ENCODE measurements around the gene TMEM120A.

Gene TMEM120A

DNA sequence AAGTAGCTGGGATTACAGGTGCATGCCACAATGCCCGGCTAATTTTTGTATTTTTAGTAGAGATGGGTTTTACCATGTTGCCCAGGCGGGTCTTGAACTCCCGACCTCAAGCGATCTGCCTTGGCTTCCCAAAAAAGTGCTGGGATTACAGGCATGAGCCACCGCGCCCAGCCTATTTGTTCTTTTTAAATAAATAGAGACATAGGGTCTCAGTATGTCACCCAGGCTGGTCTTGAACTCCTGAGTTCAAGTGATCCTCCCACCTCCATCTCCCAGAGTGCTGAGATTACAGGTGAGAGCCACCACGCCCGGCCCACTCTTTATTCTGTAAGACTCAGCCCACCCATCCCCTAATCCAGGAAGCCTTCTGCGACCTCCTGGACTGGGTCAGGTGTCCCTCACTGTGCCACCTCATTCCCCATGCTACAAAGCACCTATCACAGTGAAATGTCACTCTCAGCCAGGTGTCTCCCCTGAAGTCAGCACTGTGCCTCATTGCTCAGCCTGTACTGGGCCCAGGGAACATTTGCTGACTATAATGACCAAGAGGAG, 2.8 kb downstream of the TMEM120A start:
- Histone ChIP-seq H3K4me3 (ENCODE audit: low read depth, low read length) (no peak overlapping the region), H2BK120ac (ENCODE audit: insufficient read depth, low read length, poor library complexity) (no peak overlapping the region), H4K8ac (ENCODE audit: low read depth, low read length) (no peak overlapping the region), H2BK12ac (ENCODE audit: low read length) (no peak overlapping the region), H2AK5ac (ENCODE audit: low read length) (no peak overlapping the region), H3K9me3 (ENCODE audit: insufficient read depth, low read depth, low read length) (peaks cover 7% of the 10 kb centered on the region), H4K91ac (ENCODE audit: low read depth, low read length) (no peak overlapping the region), H2AFZ (ENCODE audit: insufficient read depth, low read length, poor library complexity) (no peak overlapping the region), H3K27me3 (ENCODE audit: insufficient read depth, low read length) (no peaks in the 10 kb centered on the region), H3K27ac (ENCODE audit: low read depth, low read length) (no peak overlapping the region), H3K4me1 (ENCODE audit: control insufficient read depth in 1 of 2, insufficient read depth in 2 of 2, low read length in 2 of 2) (peaks cover 20 to 23% of the 10 kb centered on the region in 2 experiments), H3K14ac (ENCODE audit: low read length) (no peak overlapping the region), H4K12ac (ENCODE audit: low read depth, low read length) (no peak overlapping the region), H3K4ac (ENCODE audit: low read depth, low read length) (no peak overlapping the region), H3K9ac (ENCODE audit: low read length) (no peak overlapping the region), H3K4me2 (ENCODE audit: low read length) (no peak overlapping the region), H3K79me1 (ENCODE audit: low read length) (peaks cover 10% of the 10 kb centered on the region), H3K18ac (ENCODE audit: low read length) (no peak overlapping the region), H2BK5ac (ENCODE audit: low read depth, low read length, poor library complexity) (no peak overlapping the region), H3K23ac (ENCODE audit: low read length) (no peak overlapping the region), H3K36me3 (ENCODE audit: control insufficient read depth in 1 of 2, insufficient read depth in 2 of 2, low read length in 2 of 2) (peaks cover 23 to 28% of the 10 kb centered on the region in 2 experiments), H3K79me2 (ENCODE audit: control insufficient read depth, insufficient read depth, low read length, poor library complexity) (peaks cover 3% of the 10 kb centered on the region)
- no peak for DNase-seq
- no CpG with 5 or more reads among the region's 9 CpGs for WGBS (ENCODE audit: extremely low coverage, insufficient coverage, insufficient read length)

DNA sequence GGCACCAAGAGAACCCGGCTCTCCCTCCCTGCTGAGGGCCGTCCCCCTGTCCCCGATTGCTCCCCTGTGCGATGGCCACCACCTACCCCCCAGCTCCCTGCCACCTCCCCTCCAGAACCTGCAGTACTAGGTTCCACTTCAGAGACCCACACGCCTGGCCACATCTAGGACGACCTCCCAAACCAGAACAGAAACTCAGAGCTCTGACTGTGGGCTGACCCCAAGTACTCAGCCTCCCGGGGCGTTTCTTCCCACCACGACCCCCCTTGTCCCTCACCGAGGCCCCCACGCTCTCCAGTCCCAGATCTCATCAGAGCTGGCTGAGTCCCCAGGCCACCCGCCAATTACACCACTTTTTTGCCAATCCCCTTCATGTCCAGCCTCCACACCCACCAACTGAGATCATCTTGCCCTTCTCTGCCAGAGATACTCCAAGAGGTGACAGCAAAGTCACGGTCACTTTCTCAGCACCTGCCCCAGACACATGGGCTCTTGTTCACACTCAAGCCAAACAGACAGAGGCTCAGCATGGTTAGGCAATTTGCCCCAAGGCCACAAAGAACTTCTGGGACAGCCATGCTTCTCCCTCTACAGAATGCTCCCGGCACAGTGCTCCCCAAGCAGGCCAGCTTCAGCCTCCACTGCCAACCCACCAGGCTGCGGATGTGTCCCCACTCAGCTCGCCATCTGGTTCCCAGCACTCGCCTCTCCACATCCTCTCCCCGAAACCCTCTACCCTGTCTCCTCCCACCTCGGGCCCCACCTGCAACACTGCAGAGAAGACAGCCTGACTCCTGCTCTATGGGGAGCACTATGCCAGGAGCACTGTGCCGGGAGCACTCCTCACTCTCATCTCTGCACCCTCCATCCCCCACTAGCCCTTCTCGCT, 4.7 kb downstream of the TMEM120A start:
- H3K36me3 ChIP-seq (ENCODE audit: control insufficient read depth in 1 of 2, insufficient read depth in 2 of 2, low read length in 2 of 2), result peaks cover 35 to 36% of the 10 kb centered on the region in 2 experiments
- H2AFZ ChIP-seq (ENCODE audit: insufficient read depth, low read length, poor library complexity), result no peak overlapping the region
- no peak overlapping the region for H3K9ac ChIP-seq (ENCODE audit: low read length)
- H4K8ac ChIP-seq (ENCODE audit: low read depth, low read length), result no peak overlapping the region
- no peak overlapping the region for H3K27ac ChIP-seq (ENCODE audit: low read depth, low read length)
- H3K18ac ChIP-seq (ENCODE audit: low read length), result peak overlapping the region; percentile 48
- H3K4me1 ChIP-seq (ENCODE audit: control insufficient read depth in 1 of 2, insufficient read depth in 2 of 2, low read length in 2 of 2), result peaks cover 20 to 23% of the 10 kb centered on the region in 2 experiments
- H3K14ac ChIP-seq (ENCODE audit: low read length), result no peak overlapping the region
- peak overlapping the region; percentile 42 for H2BK12ac ChIP-seq (ENCODE audit: low read length)
- H2BK120ac ChIP-seq (ENCODE audit: insufficient read depth, low read length, poor library complexity), result no peak overlapping the region
- WGBS (ENCODE audit: extremely low coverage, insufficient coverage, insufficient read length), result no CpG with 5 or more reads among the region's 21 CpGs
- H3K27me3 ChIP-seq (ENCODE audit: insufficient read depth, low read length), result no peaks in the 10 kb centered on the region
- no peak overlapping the region for H3K4me3 ChIP-seq (ENCODE audit: low read depth, low read length)
- peaks cover 10% of the 10 kb centered on the region for H3K79me1 ChIP-seq (ENCODE audit: low read length)
- H3K4me2 ChIP-seq (ENCODE audit: low read length), result no peak overlapping the region
- H3K23ac ChIP-seq (ENCODE audit: low read length), result no peak overlapping the region
- peak; percentile 68 to 79 for DNase-seq
- H4K12ac ChIP-seq (ENCODE audit: low read depth, low read length), result no peak overlapping the region
- H2AK5ac ChIP-seq (ENCODE audit: low read length), result peak overlapping the region; percentile 39
- H3K79me2 ChIP-seq (ENCODE audit: control insufficient read depth, insufficient read depth, low read length, poor library complexity), result peaks cover 3% of the 10 kb centered on the region
- no peak overlapping the region for H4K91ac ChIP-seq (ENCODE audit: low read depth, low read length)
- no peak overlapping the region for H2BK5ac ChIP-seq (ENCODE audit: low read depth, low read length, poor library complexity)
- H3K4ac ChIP-seq (ENCODE audit: low read depth, low read length), result no peak overlapping the region
- H3K9me3 ChIP-seq (ENCODE audit: insufficient read depth, low read depth, low read length), result peaks cover 7% of the 10 kb centered on the region

DNA sequence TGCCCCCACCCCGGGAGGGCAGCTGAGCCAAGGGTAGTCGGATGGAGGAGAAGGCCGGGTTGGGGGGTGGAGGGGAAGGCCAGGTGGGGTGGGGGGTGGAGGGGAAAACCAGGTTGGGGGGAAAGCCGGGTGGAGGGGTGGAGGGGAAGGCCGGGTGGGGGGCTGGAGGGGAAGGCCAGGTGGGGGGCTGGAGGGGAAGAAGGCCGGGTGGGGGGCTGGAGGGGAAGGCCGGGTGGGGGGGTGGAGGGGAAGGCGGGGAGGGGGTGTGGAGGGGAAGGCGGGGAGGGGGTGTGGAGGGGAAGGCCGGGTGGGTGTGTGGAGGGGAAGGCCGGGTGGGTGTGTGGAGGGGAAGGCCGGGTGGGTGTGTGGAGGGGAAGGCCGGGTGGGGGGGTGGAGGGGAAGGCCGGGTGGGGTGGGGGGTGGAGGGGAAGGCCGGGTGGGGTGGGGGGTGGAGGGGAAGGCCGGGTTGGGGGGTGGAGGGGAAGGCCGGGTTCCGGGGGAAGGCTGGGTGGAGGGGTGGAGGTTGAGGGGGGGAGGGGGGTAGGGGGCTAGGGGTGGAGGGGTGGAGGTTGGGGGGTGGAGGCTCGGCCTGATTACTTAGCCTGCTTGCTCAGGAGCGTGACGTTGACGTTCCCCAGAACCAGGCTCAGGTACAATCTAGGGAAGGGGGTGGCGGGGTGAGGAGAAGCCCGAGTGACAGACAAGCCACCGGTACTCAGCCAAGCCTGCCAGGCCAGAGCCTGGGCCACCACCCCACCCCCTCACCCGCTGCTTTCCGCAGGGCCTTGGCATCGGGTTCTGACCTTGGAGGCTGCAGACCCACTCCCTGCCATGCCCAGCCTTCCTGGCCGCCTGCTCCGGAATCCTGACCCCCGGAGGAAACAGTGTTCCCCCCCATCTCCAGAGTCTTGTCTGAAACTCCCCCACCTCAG, 5.6 kb downstream of the TMEM120A start:
- no peak overlapping the region for H2BK5ac ChIP-seq (ENCODE audit: low read depth, low read length, poor library complexity)
- peaks cover 5% of the 10 kb centered on the region for H3K79me1 ChIP-seq (ENCODE audit: low read length)
- no peak overlapping the region for H2AFZ ChIP-seq (ENCODE audit: insufficient read depth, low read length, poor library complexity)
- H3K18ac ChIP-seq (ENCODE audit: low read length), result no peak overlapping the region
- H3K27me3 ChIP-seq (ENCODE audit: insufficient read depth, low read length), result no peaks in the 10 kb centered on the region
- no peak overlapping the region for H3K9ac ChIP-seq (ENCODE audit: low read length)
- H4K91ac ChIP-seq (ENCODE audit: low read depth, low read length), result no peak overlapping the region
- H4K12ac ChIP-seq (ENCODE audit: low read depth, low read length), result no peak overlapping the region
- no peak overlapping the region for H3K4ac ChIP-seq (ENCODE audit: low read depth, low read length)
- peaks cover 20 to 23% of the 10 kb centered on the region in 2 experiments for H3K4me1 ChIP-seq (ENCODE audit: control insufficient read depth in 1 of 2, insufficient read depth in 2 of 2, low read length in 2 of 2)
- no peaks in the 10 kb centered on the region for H3K79me2 ChIP-seq (ENCODE audit: control insufficient read depth, insufficient read depth, low read length, poor library complexity)
- no peak overlapping the region for H3K27ac ChIP-seq (ENCODE audit: low read depth, low read length)
- H3K36me3 ChIP-seq (ENCODE audit: control insufficient read depth in 1 of 2, insufficient read depth in 2 of 2, low read length in 2 of 2), result peaks cover 44 to 45% of the 10 kb centered on the region in 2 experiments
- H3K23ac ChIP-seq (ENCODE audit: low read length), result no peak overlapping the region
- H3K9me3 ChIP-seq (ENCODE audit: insufficient read depth, low read depth, low read length), result peaks cover 7% of the 10 kb centered on the region
- no peak overlapping the region for H2BK12ac ChIP-seq (ENCODE audit: low read length)
- no peak overlapping the region for H3K14ac ChIP-seq (ENCODE audit: low read length)
- no peak overlapping the region for H2BK120ac ChIP-seq (ENCODE audit: insufficient read depth, low read length, poor library complexity)
- no peak for DNase-seq
- H3K4me3 ChIP-seq (ENCODE audit: low read depth, low read length), result no peak overlapping the region
- H3K4me2 ChIP-seq (ENCODE audit: low read length), result no peak overlapping the region
- no CpG with 5 or more reads among the region's 31 CpGs for WGBS (ENCODE audit: extremely low coverage, insufficient coverage, insufficient read length)
- H2AK5ac ChIP-seq (ENCODE audit: low read length), result no peak overlapping the region
- H4K8ac ChIP-seq (ENCODE audit: low read depth, low read length), result no peak overlapping the region

DNA sequence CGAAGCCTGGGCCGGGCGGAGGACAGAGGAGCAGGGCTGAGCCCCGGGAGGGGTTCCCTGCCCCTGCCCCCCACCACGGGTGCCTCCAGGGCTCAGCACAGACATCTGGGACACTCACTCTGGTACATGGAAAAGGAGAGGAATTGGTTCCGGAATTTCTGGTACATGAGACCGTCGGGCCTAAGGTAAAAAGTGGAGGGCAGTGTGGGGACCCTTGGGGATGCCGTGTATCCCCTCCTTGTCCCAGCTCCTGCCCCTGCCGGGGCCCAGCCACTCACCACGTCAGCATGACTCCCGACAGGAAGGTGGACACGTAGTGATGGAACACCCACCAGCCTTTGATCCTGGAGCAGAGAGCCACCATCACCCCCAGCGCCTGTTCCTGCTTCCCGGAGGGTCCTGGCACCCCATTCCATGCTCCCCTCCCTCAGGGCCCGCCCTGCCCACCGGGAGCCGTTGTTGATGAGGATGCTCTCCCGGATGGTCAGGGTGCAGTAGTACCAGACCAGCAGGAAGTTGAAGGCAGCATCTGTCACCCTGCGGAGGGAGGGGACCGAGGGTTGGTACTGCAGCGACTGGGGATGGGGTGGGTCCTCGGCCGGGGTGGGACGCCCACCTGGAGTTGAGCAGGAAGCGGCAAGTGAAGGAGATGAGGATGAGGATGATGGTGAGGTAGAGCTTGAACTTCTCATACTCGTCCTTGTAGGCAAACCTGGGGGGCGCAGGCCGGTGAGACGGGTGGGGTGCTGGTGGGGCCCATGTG, 6.4 kb downstream of the TMEM120A start:
- Histone ChIP-seq H2BK120ac (ENCODE audit: insufficient read depth, low read length, poor library complexity) (no peak overlapping the region), H3K18ac (ENCODE audit: low read length) (no peak overlapping the region), H3K4me1 (ENCODE audit: control insufficient read depth in 1 of 2, insufficient read depth in 2 of 2, low read length in 2 of 2) (peaks cover 13 to 16% of the 10 kb centered on the region in 2 experiments), H3K14ac (ENCODE audit: low read length) (no peak overlapping the region), H3K9ac (ENCODE audit: low read length) (no peak overlapping the region), H3K9me3 (ENCODE audit: insufficient read depth, low read depth, low read length) (peaks cover 7% of the 10 kb centered on the region), H3K4me2 (ENCODE audit: low read length) (no peak overlapping the region), H2AK5ac (ENCODE audit: low read length) (no peak overlapping the region), H4K91ac (ENCODE audit: low read depth, low read length) (no peak overlapping the region), H2AFZ (ENCODE audit: insufficient read depth, low read length, poor library complexity) (no peak overlapping the region), H3K4ac (ENCODE audit: low read depth, low read length) (no peak overlapping the region), H3K79me2 (ENCODE audit: control insufficient read depth, insufficient read depth, low read length, poor library complexity) (no peaks in the 10 kb centered on the region), H3K27ac (ENCODE audit: low read depth, low read length) (no peak overlapping the region), H4K12ac (ENCODE audit: low read depth, low read length) (no peak overlapping the region), H4K8ac (ENCODE audit: low read depth, low read length) (no peak overlapping the region), H3K23ac (ENCODE audit: low read length) (no peak overlapping the region), H3K4me3 (ENCODE audit: low read depth, low read length) (no peak overlapping the region), H3K27me3 (ENCODE audit: insufficient read depth, low read length) (no peaks in the 10 kb centered on the region), H3K79me1 (ENCODE audit: low read length) (no peaks in the 10 kb centered on the region), H2BK5ac (ENCODE audit: low read depth, low read length, poor library complexity) (no peak overlapping the region), H3K36me3 (ENCODE audit: control insufficient read depth in 1 of 2, insufficient read depth in 2 of 2, low read length in 2 of 2) (peaks cover 50% of the 10 kb centered on the region in 2 experiments), H2BK12ac (ENCODE audit: low read length) (no peak overlapping the region)
- WGBS (ENCODE audit: extremely low coverage, insufficient coverage, insufficient read length), result no CpG with 5 or more reads among the region's 30 CpGs
- no peak for DNase-seq
